ENCODE measurements around the gene ALDH1A2.

Gene ALDH1A2

DNA sequence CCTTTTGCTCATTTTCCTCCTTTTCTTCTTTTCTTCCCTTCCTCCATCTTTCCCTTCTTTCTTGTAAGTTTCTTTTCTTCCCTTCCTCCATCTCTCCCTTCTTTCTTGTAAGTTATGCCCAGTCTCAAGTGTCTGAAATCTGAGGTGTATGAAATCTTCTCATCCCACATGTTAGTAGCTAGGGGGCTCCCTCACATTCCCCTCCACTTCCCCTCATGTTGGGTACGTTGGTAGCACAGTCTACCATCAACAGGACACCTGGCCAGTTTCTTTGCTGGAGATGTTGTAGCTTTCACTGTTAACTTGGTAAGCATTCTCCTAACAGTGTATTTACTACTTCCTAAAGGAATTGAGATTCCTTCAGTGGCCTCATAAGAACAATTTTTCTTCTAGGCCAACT, 133.9 kb downstream of the ALDH1A2 start:
- TF ChIP-seq, protein P1, sequence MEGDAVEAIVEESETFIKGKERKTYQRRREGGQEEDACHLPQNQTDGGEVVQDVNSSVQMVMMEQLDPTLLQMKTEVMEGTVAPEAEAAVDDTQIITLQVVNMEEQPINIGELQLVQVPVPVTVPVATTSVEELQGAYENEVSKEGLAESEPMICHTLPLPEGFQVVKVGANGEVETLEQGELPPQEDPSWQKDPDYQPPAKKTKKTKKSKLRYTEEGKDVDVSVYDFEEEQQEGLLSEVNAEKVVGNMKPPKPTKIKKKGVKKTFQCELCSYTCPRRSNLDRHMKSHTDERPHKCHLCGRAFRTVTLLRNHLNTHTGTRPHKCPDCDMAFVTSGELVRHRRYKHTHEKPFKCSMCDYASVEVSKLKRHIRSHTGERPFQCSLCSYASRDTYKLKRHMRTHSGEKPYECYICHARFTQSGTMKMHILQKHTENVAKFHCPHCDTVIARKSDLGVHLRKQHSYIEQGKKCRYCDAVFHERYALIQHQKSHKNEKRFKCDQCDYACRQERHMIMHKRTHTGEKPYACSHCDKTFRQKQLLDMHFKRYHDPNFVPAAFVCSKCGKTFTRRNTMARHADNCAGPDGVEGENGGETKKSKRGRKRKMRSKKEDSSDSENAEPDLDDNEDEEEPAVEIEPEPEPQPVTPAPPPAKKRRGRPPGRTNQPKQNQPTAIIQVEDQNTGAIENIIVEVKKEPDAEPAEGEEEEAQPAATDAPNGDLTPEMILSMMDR (IDR thresholded peaks at IDR 0.05; ENCODE audit: insufficient read depth, low read depth, low read length, missing control alignments) = no peak
- H3K4me3 ChIP-seq (ENCODE audit: low read depth, low read length) = no peak overlapping the region
- DNase-seq (ENCODE audit: low read depth) = no peak

DNA sequence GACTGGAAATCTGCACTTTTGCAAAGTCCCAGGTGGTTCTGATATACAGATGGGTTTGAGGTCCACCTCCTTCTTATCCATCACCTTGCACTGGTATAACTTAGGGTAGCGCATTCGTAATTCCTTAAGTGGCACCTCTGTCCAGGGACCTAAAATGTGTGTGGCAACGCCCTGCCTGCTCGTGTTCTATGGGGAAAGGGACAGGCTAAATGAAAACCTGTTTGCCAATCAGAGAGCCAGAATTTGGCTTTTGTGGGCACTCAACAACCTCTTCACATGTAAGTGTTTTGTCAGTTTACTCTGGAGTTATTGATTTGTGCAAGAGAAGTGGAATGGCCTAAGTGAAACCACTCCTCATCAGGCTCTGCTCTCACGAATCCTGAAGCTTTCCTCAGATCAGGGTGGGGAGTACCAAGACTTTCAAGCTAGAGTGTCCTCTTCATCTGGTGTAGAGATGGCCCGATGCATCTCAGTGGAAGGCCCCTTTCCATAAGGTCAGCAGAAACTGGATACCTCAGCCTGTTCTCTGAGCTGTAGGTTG, 138.3 kb downstream of the ALDH1A2 start:
- TF ChIP-seq, protein P1 (IDR thresholded peaks at IDR 0.05; ENCODE audit: insufficient read depth, low read depth, low read length, missing control alignments) = no peak
- DNase-seq (ENCODE audit: low read depth) = no peak

DNA sequence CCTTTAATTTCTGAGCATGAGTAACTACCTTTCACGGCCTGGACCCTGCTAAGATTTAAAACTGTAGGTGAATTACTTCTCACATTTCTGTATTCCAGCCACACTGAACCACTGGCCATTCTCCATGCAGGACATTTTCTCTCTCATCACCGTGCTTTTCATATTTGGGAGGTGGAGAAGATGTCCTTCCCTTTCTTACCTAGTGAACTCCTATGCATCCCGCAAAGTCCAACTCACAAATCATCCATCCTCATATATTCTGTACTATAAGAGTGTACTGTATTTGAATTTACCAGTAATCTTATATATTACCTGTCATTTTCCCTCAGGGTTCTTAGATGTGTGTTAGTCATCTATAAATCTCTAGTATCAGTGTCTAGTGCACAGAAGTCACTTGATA, 139.9 kb downstream of the ALDH1A2 start:
- H3K4me3 ChIP-seq (ENCODE audit: low read depth, low read length) = no peak overlapping the region
- DNase-seq (ENCODE audit: low read depth) = no peak
- TF ChIP-seq, protein P1 (IDR thresholded peaks at IDR 0.05; ENCODE audit: insufficient read depth, low read depth, low read length, missing control alignments) = no peak

More for the DNA sequence above, 138.3 kb downstream of the ALDH1A2 start:
- no peak overlapping the region for H3K4me3 ChIP-seq (ENCODE audit: low read depth, low read length)

DNA sequence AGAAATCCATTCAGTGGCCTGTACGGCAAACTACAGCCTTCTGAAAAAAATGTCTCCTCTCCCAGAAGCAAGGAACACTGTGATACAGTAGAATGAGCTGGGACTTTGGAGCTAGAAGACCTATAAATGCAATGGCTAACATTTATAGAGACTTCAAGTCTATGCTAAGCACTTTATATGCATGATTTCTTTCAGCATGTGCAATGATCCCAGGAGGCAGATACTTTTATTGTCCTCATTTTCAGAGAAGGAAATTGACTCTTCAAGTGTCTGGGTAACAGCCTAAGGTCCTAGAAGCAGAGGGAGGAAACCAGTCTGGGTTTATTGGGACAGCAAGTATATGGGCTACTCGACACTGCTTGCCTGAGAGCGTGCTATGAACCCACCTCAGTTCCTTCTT, 140.9 kb downstream of the ALDH1A2 start:
- DNase-seq (ENCODE audit: low read depth) = no peak
- TF ChIP-seq, protein P1 (IDR thresholded peaks at IDR 0.05; ENCODE audit: insufficient read depth, low read depth, low read length, missing control alignments) = no peak
- H3K4me3 ChIP-seq (ENCODE audit: low read depth, low read length) = no peak overlapping the region

DNA sequence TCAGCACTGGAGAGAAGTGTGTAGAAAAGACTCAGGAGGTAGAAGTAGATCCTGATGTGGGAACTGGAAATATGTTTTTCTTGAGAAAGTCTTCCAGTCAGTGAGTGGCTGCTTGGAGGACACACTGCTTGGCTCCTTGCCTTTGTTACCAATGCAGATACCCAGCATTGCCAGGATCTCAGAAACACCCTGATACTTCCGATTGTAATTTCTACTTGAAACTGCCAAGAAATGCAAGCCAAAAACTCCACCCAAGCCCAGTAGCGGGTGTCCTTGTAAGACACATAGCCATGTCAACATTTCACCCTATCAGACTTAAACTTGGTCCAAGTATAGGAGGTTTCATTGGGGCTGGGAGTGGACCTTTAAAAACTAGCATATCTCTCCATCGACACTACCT, 141.8 kb downstream of the ALDH1A2 start:
- TF ChIP-seq, protein P1 (IDR thresholded peaks at IDR 0.05; ENCODE audit: insufficient read depth, low read depth, low read length, missing control alignments) = no peak
- no peak overlapping the region for H3K4me3 ChIP-seq (ENCODE audit: low read depth, low read length)
- DNase-seq (ENCODE audit: low read depth) = no peak

DNA sequence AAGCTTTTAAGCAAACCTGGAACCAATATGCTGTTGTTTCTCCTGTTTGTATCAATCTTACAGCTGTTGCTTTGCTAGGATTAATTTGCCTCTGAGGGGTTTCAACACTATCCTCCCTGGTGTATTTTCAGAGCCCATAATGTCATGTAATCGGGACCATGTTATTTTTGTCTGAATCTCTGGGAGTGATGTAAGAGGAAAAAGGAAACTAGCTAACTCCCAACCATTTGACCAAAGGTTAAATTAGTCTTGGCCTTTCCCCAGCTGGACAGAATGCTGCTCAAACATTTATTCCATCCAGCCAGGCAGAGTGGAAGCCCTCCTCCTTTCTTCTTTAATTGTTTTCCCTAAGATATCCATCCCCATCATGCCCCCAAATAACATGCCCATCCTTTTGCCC, 142.2 kb downstream of the ALDH1A2 start:
- DNase-seq (ENCODE audit: low read depth) = no peak
- H3K4me3 ChIP-seq (ENCODE audit: low read depth, low read length) = no peak overlapping the region
- TF ChIP-seq, protein P1 (IDR thresholded peaks at IDR 0.05; ENCODE audit: insufficient read depth, low read depth, low read length, missing control alignments) = no peak

DNA sequence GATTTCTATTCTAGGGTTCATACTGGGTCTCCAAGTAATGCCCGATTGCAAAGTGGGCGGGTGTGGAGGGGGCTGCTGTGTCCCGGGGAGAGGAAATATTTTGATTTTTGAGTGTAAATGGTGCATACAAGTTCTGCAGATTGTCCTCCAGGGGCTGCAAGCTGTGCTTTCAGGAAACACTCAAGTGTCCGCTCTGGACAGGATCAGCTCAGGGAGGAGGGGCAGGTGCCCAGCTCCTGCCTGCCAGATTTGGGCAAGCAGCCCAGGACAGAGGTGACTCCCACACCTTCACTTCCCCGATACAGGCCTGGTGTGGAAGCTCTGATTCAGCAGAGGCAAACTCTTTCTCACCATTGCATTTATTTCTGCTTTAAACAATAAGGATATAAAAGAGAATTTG, 142.7 kb downstream of the ALDH1A2 start:
- no peak for DNase-seq (ENCODE audit: low read depth)
- TF ChIP-seq, protein P1 (IDR thresholded peaks at IDR 0.05; ENCODE audit: insufficient read depth, low read depth, low read length, missing control alignments) = no peak
- H3K4me3 ChIP-seq (ENCODE audit: low read depth, low read length) = no peak overlapping the region

All from GM12865 (cell line).